ENCODE measurements around the gene ARHGEF38. TPM values are rescaled to one million over a fixed set of nuclear protein-coding genes. Genes with fewer than 3 reads are reported as not detected.

Gene ARHGEF38
- total RNA-seq, 1 experiment from 2014 or later: not detected

DNA sequence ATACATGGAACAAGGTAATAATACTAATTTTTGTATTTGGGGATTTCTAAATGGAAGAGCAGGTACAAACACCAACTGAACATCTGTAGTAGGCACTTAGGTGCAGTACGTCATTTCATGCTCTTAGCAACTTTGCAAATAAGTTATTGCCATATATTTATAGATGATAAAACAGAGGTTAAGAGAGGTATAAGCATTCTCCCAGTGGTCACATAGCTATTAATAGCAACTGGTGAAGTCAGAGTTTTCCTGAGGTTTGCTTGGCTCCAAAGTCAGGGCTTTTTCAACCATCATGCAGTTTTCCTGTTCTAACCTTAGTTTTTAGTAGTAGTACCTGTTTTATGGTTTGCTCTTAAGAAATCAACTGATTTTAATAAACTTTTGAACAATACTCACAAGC lies 10.9 kb downstream of the ARHGEF38 start:
- ChIA-PET POLR2A (ENCODE audit: low non-redundant PET) (no interaction called here), CTCF (no interaction called here)
- H3K36me3 ChIP-seq (ENCODE audit: insufficient read depth, low read length, poor library complexity, severe bottlenecking): no peaks in the 10 kb centered on the region
- no TSS peak for BruUV-seq (replicated peaks)
- no peaks in the 10 kb centered on the region for H3K27me3 ChIP-seq (replicated peaks; ENCODE audit: insufficient read depth, low read depth, low read length, poor library complexity)
- intact Hi-C loops (cut with micrococcal nuclease; ENCODE audit: unreplicated experiment): no loop called here
- no peak overlapping the region for H3K27ac ChIP-seq (ENCODE audit: low read depth, low read length, poor library complexity, severe bottlenecking)
- H3K9me3 ChIP-seq (ENCODE audit: low read depth, low read length, poor library complexity, severe bottlenecking): no peaks in the 10 kb centered on the region
- no peak overlapping the region for H3K4me3 ChIP-seq (ENCODE audit: low read depth, low read length, poor library complexity, severe bottlenecking)
- peaks cover 19% of the 10 kb centered on the region for H3K4me1 ChIP-seq (ENCODE audit: insufficient read depth, low read length, poor library complexity, severe bottlenecking)
- no peak for DNase-seq (ENCODE audit: low spot score)
- TF ChIP-seq EZH2 (IDR thresholded peaks at IDR 0.05; ENCODE audit: borderline replicate concordance, low read depth, low read length, poor library complexity, severe bottlenecking) (no peak), CTCF (conservative IDR thresholded peaks at IDR 0.05; ENCODE audit: low read depth, low read length) (no peak)

DNA sequence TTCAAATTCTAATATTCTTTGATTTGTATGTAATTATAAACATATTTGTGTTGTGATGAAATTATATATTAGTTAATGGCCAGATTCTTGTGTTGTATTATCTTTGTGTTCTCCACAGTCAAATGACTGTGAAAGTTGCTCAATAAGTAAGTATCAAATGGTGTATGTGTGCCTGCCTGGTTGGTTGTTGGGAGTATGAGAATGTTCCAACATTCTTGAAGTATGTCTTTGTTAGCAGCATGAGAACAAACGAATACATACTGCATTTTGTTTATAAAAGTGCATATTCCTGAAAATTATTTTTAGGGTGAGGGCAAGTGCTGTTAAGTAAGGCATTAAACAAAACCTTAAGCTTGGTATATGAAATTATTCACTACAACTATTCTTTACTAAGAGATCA lies 16.2 kb downstream of the ARHGEF38 start:
- ChIA-PET POLR2A (ENCODE audit: low non-redundant PET) (no interaction called here), CTCF (no interaction called here)
- Histone ChIP-seq H3K36me3 (ENCODE audit: insufficient read depth, low read length, poor library complexity, severe bottlenecking) (no peaks in the 10 kb centered on the region), H3K27me3 (replicated peaks; ENCODE audit: insufficient read depth, low read depth, low read length, poor library complexity) (no peaks in the 10 kb centered on the region), H3K4me1 (ENCODE audit: insufficient read depth, low read length, poor library complexity, severe bottlenecking) (peaks cover 5% of the 10 kb centered on the region), H3K4me3 (ENCODE audit: low read depth, low read length, poor library complexity, severe bottlenecking) (no peak overlapping the region), H3K9me3 (ENCODE audit: low read depth, low read length, poor library complexity, severe bottlenecking) (no peaks in the 10 kb centered on the region), H3K27ac (ENCODE audit: low read depth, low read length, poor library complexity, severe bottlenecking) (no peak overlapping the region)
- DNase-seq (ENCODE audit: low spot score): no peak
- intact Hi-C loops (cut with micrococcal nuclease; ENCODE audit: unreplicated experiment): no loop called here
- no TSS peak for BruUV-seq (replicated peaks)
- TF ChIP-seq EZH2 (IDR thresholded peaks at IDR 0.05; ENCODE audit: borderline replicate concordance, low read depth, low read length, poor library complexity, severe bottlenecking) (no peak), CTCF (conservative IDR thresholded peaks at IDR 0.05; ENCODE audit: low read depth, low read length) (no peak)

DNA sequence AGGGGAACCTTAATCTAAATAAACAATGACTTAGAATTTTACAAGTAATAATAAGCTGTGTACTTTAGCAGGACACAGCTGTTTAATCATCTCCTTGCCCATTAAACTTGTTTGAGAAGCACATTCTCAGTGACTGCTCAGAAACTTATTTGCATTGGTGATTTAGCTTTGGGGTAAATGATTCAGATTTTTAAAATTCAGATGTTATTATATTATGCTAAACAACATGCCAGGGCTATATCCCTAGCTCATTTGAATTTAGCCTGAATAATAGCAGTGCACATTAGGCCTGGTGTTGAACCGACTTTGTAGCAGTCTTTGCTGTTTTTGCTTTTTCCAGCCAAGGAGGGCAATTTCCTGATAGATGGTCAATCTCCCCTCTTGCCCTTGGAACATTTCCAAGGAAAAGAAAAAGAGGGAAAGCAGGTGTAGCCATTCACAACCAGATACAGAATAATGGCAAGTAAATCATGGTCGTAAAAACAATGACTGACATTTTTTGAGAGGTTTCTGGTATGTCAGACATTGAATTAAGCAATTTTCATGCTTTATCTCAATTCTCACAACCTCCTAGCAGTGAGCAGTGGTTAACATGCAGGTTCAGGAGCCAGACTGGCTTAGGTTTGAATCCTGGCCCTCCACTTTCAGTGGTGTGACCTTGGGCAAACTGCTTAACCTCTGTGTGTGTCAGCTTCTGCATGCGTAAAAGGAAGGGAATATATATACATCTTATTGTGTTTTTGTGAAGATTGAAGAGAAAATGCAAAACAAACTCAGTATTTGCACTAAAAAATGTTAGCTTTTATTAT lies 16.8 kb downstream of the ARHGEF38 start:
- no TSS peak for BruUV-seq (replicated peaks)
- H3K9me3 ChIP-seq (ENCODE audit: low read depth, low read length, poor library complexity, severe bottlenecking): no peaks in the 10 kb centered on the region
- no peak for TF ChIP-seq EZH2 (IDR thresholded peaks at IDR 0.05; ENCODE audit: borderline replicate concordance, low read depth, low read length, poor library complexity, severe bottlenecking)
- TF ChIP-seq CTCF (conservative IDR thresholded peaks at IDR 0.05; ENCODE audit: low read depth, low read length): no peak
- DNase-seq (ENCODE audit: low spot score): no peak
- ChIA-PET POLR2A (ENCODE audit: low non-redundant PET) (no interaction called here), CTCF (no interaction called here)
- H3K27ac ChIP-seq (ENCODE audit: low read depth, low read length, poor library complexity, severe bottlenecking): no peak overlapping the region
- intact Hi-C loops (cut with micrococcal nuclease; ENCODE audit: unreplicated experiment): no loop called here
- H3K4me1 ChIP-seq (ENCODE audit: insufficient read depth, low read length, poor library complexity, severe bottlenecking): peaks cover 5% of the 10 kb centered on the region
- H3K4me3 ChIP-seq (ENCODE audit: low read depth, low read length, poor library complexity, severe bottlenecking): no peak overlapping the region
- H3K36me3 ChIP-seq (ENCODE audit: insufficient read depth, low read length, poor library complexity, severe bottlenecking): no peaks in the 10 kb centered on the region
- H3K27me3 ChIP-seq (replicated peaks; ENCODE audit: insufficient read depth, low read depth, low read length, poor library complexity): no peaks in the 10 kb centered on the region
